Activated CD4-positive, alpha-beta memory T cell treated with anti-CD3 and anti-CD28 coated beads for 36 hours (primary cell): Measurements from ENCODE around the gene STYXL1. TPM values are rescaled to one million over a fixed set of nuclear protein-coding genes. Genes with fewer than 3 reads are reported as not detected.

Experiments used
- CTCF ChIA-PET: fragments of 350-600 bp; sonication (Branson Sonifier 250); formaldehyde crosslinking; loops from one replicate; lab custom pipeline; 2021; ENCODE audit warnings: antibody characterized with exemption, inconsistent platforms; lab: Charles Lee
- POLR2A ChIA-PET: fragments of 350-600 bp; sonication (Branson Sonifier 250); formaldehyde crosslinking; loops from one replicate; lab custom pipeline; 2021; ENCODE audit warnings: antibody characterized with exemption; lab: Charles Lee
- DNase-seq: peaks from one replicate; pipeline ENCODE4 v3.0.0-alpha.2; 2020
- H3K27ac Mint-ChIP-seq: one replicate; pipeline ENCODE4 v1.8.0; 2021; ENCODE audit warnings: mixed read lengths
- H3K27me3 Mint-ChIP-seq: one replicate; pipeline ENCODE4 v1.8.0; 2021; ENCODE audit warnings: mixed read lengths
- H3K36me3 Mint-ChIP-seq: one replicate; pipeline ENCODE4 v1.8.0; 2021; ENCODE audit warnings: mixed read lengths
- H3K4me1 Mint-ChIP-seq: one replicate; pipeline ENCODE4 v1.8.0; 2021; ENCODE audit warnings: low read depth, mixed read lengths
- H3K4me3 Mint-ChIP-seq: one replicate; pipeline ENCODE4 v1.8.0; 2021; ENCODE audit warnings: mild to moderate bottlenecking, mixed read lengths
- H3K9me3 Mint-ChIP-seq: one replicate; pipeline ENCODE4 v1.8.0; 2021; ENCODE audit warnings: mixed read lengths
- intact Hi-C: fragments of 100-400 bp; cut with micrococcal nuclease; formaldehyde crosslinking; loops from one replicate; pipeline ENCODE4 v1.15.1; 2023
- total RNA-seq, 2 experiments: library from RNA; stranded (reverse); gene quantifications; one replicate each; pipeline ENCODE4 v1.2.3, GENCODE V29; 2021

Gene STYXL1
- total RNA-seq, 2 experiments from 2014 or later, result 37.8 to 40.5 TPM

GRCh38 chr7:75987805-75988567, 59.8 kb downstream of the STYXL1 start:
- no peaks in the 10 kb centered on the region for H3K27me3 Mint-ChIP-seq
- H3K36me3 Mint-ChIP-seq, result peaks cover 2% of the 10 kb centered on the region
- no peak for DNase-seq
- no peak overlapping the region for H3K4me3 Mint-ChIP-seq
- intact Hi-C loops, result no loop called here
- H3K27ac Mint-ChIP-seq, result no peak overlapping the region
- ChIA-PET POLR2A (no interaction called here), CTCF (no interaction called here)
- peaks cover 7% of the 10 kb centered on the region for H3K4me1 Mint-ChIP-seq
- H3K9me3 Mint-ChIP-seq, result no peaks in the 10 kb centered on the region

DNA sequence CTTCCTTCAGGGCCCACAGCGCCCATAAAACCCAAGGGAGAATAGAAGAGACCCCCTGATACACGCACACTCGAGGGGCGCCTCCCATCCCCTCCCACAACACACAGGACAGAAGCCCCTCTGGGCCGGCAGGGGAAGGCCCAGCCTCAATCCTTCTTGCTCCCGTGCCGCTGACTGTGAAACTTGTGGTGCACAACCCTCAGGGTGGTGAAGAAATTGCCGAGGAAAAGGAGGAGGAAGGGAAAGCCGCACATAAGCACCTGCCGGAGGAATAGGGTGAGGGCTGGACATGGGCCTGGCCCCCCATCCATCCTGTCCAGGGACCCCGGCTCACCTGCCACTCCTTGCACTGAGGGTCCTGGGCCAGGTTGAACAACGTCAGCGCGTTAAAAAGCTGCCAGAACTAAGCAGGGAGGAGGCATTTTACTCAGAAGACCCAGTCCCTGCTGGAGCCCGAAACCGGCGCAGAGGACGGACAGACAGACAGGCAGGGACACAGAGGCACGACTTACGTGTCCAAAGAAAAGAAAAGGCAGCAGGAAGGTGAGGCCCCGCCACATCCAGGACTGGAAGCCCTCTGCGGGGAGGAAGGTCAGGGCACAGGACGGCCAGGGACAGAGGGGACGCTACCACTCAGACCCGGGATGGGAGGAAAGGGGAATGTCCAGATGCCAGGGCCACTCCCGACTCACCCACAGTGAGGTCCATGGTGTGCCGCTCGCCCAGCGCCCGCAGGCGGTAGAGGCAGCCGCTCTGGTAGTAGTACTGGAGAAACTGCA, 60.6 kb downstream of the STYXL1 start:
- POLR2A ChIA-PET, result no interaction called here
- no peak overlapping the region for H3K27ac Mint-ChIP-seq
- no peak for DNase-seq

DNA sequence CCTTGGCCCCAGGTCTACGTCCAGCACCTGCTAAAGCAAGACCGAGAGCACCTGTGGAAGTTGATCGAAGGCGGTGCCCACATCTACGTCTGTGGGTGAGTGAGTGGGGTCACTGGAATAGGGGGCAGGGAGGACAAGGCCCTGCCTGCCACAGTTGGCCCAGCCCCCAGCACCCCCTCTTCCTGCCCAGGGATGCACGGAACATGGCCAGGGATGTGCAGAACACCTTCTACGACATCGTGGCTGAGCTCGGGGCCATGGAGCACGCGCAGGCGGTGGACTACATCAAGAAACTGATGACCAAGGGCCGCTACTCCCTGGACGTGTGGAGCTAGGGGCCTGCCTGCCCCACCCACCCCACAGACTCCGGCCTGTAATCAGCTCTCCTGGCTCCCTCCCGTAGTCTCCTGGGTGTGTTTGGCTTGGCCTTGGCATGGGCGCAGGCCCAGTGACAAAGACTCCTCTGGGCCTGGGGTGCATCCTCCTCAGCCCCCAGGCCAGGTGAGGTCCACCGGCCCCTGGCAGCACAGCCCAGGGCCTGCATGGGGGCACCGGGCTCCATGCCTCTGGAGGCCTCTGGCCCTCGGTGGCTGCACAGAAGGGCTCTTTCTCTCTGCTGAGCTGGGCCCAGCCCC, 61.5 kb downstream of the STYXL1 start:
- no peaks in the 10 kb centered on the region for H3K27me3 Mint-ChIP-seq
- H3K27ac Mint-ChIP-seq, result no peak overlapping the region
- ChIA-PET POLR2A (no interaction called here), CTCF (no interaction called here)
- peaks cover 2% of the 10 kb centered on the region for H3K36me3 Mint-ChIP-seq
- intact Hi-C loops, result no loop called here
- DNase-seq, result no peak
- no peak overlapping the region for H3K4me3 Mint-ChIP-seq
- H3K4me1 Mint-ChIP-seq, result peaks cover 5% of the 10 kb centered on the region
- H3K9me3 Mint-ChIP-seq, result no peaks in the 10 kb centered on the region

More for the DNA sequence above, 60.6 kb downstream of the STYXL1 start:
- intact Hi-C loops, result no loop called here
- CTCF ChIA-PET, result no interaction called here
- Mint-ChIP-seq H3K36me3 (peaks cover 2% of the 10 kb centered on the region), H3K27me3 (no peaks in the 10 kb centered on the region), H3K4me3 (no peak overlapping the region), H3K9me3 (no peaks in the 10 kb centered on the region), H3K4me1 (peaks cover 5% of the 10 kb centered on the region)

DNA sequence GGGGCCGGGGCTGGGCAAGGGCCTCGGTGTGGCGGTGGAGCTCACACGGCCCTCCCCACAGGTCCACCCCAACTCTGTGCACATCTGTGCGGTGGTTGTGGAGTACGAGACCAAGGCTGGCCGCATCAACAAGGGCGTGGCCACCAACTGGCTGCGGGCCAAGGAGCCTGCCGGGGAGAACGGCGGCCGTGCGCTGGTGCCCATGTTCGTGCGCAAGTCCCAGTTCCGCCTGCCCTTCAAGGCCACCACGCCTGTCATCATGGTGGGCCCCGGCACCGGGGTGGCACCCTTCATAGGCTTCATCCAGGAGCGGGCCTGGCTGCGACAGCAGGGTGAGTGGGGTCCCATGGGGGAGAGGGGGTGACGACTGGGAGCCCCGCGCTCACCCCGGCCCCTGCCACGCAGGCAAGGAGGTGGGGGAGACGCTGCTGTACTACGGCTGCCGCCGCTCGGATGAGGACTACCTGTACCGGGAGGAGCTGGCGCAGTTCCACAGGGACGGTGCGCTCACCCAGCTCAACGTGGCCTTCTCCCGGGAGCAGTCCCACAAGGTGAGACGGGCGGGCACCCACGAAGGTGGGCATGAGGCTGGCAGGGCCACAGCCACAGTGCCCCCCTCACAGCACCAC, 62.2 kb downstream of the STYXL1 start:
- H3K9me3 Mint-ChIP-seq, result no peaks in the 10 kb centered on the region
- intact Hi-C loops, result no loop called here
- POLR2A ChIA-PET, result no interaction called here
- DNase-seq, result no peak
- H3K4me1 Mint-ChIP-seq, result peaks cover 5% of the 10 kb centered on the region
- no peak overlapping the region for H3K27ac Mint-ChIP-seq
- no peak overlapping the region for H3K4me3 Mint-ChIP-seq
- CTCF ChIA-PET, result interaction anchor here (1.2 kb wide), 1 partner anchor 35 kb away, joined by 4 read pairs; no protein-coding TSS in a partner anchor
- no peaks in the 10 kb centered on the region for H3K27me3 Mint-ChIP-seq
- peaks cover 2% of the 10 kb centered on the region for H3K36me3 Mint-ChIP-seq

- no peaks in the 10 kb centered on the region for H3K9me3 Mint-ChIP-seq
- H3K27ac Mint-ChIP-seq, result no peak overlapping the region
- H3K4me1 Mint-ChIP-seq, result peaks cover 5% of the 10 kb centered on the region
- no peak for DNase-seq
- intact Hi-C loops, result no loop called here
- H3K27me3 Mint-ChIP-seq, result no peaks in the 10 kb centered on the region
- peaks cover 2% of the 10 kb centered on the region for H3K36me3 Mint-ChIP-seq
- ChIA-PET CTCF (interaction anchor here (1.2 kb wide), 1 partner anchor 35 kb away, joined by 4 read pairs; no protein-coding TSS in a partner anchor), POLR2A (no interaction called here)
- H3K4me3 Mint-ChIP-seq, result no peak overlapping the region
These were observed 62.7 kb downstream of the STYXL1 start for GRCh38 chr7:75985009-75985517.

DNA sequence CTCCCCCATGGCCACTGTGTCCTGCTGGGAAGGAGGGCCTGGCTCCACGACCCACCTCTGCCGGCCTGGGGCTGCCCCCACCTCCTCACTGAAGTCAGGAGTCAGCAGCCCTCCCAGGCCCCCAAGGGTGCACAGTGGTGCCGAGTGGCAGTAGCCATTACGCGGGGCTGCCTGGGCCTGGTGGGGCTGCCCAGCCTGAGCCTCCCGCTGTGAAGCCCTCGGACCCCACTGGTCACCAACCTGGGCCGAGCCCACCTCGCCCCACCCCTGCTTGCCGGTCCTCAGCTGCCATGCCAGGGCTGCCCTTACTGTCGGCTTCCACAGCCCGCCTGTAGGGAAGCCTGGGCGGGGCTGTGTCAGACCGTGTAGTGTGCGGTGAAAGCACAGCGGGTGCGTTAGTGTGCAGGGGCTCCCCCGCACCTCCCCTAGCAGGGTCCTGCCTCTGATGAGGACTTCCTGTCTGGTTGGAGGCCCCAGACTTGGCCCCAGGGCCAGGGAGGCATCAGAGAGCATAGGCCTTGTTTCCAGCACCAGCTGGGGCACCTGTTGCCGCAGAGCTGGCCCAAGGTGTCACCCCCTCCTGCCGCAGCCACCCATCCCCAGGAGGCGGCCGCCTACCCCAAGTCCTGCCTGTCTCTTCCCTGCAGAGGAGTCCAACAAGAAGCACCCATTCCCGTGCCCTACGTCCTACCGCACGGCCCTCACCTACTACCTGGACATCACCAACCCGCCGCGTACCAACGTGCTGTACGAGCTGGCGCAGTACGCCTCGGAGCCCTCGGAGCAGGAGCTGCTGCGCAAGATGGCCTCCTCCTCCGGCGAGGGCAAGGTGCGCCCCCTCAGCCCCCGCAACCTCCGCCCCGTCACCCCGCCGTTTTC, 63.4 kb downstream of the STYXL1 start:
- intact Hi-C loops, result no loop called here
- Mint-ChIP-seq H3K4me3 (no peak overlapping the region), H3K4me1 (no peaks in the 10 kb centered on the region), H3K27me3 (no peaks in the 10 kb centered on the region), H3K27ac (no peak overlapping the region), H3K9me3 (no peaks in the 10 kb centered on the region), H3K36me3 (peaks cover 2% of the 10 kb centered on the region)
- POLR2A ChIA-PET, result no interaction called here
- CTCF ChIA-PET, result interaction anchor here (1.2 kb wide), 1 partner anchor 36 kb away, joined by 4 read pairs; no protein-coding TSS in a partner anchor
- DNase-seq, result no peak

GRCh38 chr7:75983471-75984129, 64.2 kb downstream of the STYXL1 start:
- ChIA-PET CTCF (interaction anchor here (0.8 to 1.6 kb wide), 2 partner anchors 15 to 36 kb away, joined by 3 to 4 read pairs; no protein-coding TSS in a partner anchor), POLR2A (no interaction called here)
- Mint-ChIP-seq H3K27me3 (no peaks in the 10 kb centered on the region), H3K4me3 (no peak overlapping the region), H3K9me3 (no peaks in the 10 kb centered on the region), H3K4me1 (no peaks in the 10 kb centered on the region), H3K36me3 (peaks cover 2% of the 10 kb centered on the region), H3K27ac (no peak overlapping the region)
- intact Hi-C loops, result no loop called here
- no peak for DNase-seq

- Mint-ChIP-seq H3K27me3 (no peaks in the 10 kb centered on the region), H3K4me1 (no peaks in the 10 kb centered on the region), H3K36me3 (peaks cover 2% of the 10 kb centered on the region), H3K9me3 (no peaks in the 10 kb centered on the region), H3K27ac (no peak overlapping the region), H3K4me3 (no peak overlapping the region)
- ChIA-PET POLR2A (no interaction called here), CTCF (interaction anchor here (1.6 kb wide), 1 partner anchor 37 kb away, joined by 4 read pairs; no protein-coding TSS in a partner anchor)
- intact Hi-C loops, result no loop called here
- no peak for DNase-seq
These were observed 65.3 kb downstream of the STYXL1 start for GRCh38 chr7:75982306-75983064.

- Mint-ChIP-seq H3K4me3 (no peak overlapping the region), H3K36me3 (no peaks in the 10 kb centered on the region), H3K27ac (no peak overlapping the region), H3K4me1 (no peaks in the 10 kb centered on the region), H3K27me3 (no peaks in the 10 kb centered on the region), H3K9me3 (no peaks in the 10 kb centered on the region)
- intact Hi-C loops, result no loop called here
- DNase-seq, result no peak
- ChIA-PET CTCF (no interaction called here), POLR2A (no interaction called here)
These were observed 66.1 kb downstream of the STYXL1 start for GRCh38 chr7:75981453-75982305.

DNA sequence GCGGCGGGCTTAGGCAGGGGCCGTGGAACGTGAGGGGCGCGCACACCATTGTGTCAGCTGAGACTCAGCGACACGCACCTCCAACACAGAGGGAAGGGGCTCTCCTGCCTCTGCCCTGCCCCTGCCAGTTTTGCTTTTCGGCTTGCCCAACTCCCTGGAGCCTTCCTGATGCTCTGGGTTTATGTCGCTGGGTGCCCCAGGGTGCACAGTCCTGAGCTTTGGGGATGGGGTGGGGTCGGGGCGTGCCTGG, 66.7 kb downstream of the STYXL1 start:
- ChIA-PET CTCF (no interaction called here), POLR2A (no interaction called here)
- H3K36me3 Mint-ChIP-seq, result no peaks in the 10 kb centered on the region

More for the DNA sequence above, 66.7 kb downstream of the STYXL1 start:
- Mint-ChIP-seq H3K27ac (no peak overlapping the region), H3K4me1 (no peaks in the 10 kb centered on the region), H3K4me3 (no peak overlapping the region), H3K27me3 (no peaks in the 10 kb centered on the region), H3K9me3 (no peaks in the 10 kb centered on the region)
- DNase-seq, result no peak
- intact Hi-C loops, result no loop called here
